ENCODE data around the gene HSBP1.

HSBP1 gene

DNA sequence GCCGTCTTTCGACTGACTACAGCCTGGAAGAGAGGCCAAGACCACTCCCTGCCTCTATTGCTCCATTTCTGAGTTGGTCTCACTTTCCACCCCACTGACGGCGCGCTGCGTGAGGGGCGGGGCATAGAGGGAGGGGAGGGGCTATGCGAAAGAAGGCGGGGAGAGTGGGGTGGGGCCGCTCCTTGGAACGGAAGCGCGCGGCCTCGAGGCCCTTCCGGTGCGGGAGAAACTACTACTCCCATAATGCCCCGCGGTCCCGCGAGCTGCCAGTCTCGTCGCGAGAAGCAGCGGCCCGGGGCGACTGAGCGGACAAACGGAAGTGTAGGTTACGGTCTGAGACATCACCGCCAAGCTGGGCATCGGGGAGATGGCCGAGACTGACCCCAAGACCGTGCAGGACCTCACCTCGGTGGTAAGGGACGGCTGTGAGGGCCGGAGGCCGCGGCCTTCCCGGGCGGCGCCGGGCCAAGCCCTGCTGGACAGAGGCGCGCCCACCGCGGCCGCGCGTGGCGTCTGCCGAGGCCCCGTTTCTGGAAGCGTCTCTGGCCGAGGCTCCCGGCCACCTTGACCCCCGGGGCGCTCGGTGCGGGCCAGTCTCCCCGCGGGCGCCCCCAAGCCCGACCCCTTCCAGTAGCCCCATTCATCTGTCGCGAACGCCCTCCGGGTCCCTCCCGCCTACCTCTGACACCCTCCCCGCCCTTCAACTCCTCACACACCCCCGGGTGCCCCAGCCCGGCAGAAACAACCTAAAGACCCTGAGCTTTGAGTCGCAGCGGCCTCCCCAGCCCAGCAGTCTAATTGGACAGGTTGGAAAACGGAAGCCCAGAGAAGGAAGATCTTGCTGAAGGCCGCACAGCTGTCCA lies at the start of gene HSBP1:
HSBP1 (plus strand) TSS at position 269 of the 863 bp plus-strand sequence; CDS start at position 368, 99 bp downstream.
- peak; percentile 69 for DNase-seq

DNA sequence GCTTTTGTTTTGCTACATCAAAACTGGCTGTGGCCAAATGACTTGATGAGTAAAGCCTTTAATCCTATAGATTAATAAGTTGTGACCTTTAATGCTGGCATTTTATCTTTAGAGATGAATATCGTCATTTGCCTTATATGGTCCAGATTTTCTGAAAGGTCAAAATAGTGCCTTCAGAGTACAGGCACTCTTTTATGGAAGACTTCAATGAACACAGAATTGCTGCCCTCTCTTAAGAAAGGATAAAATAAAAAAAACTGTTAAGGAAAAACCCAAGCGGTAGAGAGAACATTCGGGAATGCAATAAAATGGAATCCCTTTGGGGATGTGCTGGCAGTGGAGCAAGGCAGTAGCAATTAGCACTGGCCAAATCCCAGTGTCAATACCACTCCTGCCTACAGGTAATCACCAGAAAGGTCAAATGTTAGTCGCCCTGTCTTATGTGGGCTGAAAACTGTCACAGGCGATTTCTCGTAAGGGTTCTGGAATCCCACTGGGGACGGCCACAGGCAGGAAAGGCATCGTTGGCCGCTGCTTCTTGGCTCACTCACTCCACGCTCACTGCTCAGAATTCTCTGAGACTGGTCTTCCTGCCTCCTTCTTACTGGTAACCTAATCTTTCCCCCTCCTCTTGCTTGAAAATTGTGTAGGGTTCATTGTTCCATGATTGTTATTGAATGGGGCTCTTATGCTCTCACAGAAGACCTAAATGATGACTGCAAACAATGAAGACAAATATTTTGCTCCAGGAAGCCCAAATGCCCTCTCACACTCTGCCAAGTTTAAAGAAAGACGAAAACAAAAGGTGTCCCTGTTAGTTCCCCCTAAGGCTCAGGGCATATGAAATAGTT lies 45.4 kb upstream of the HSBP1 start:
- DNase-seq = peak; percentile 73

DNA sequence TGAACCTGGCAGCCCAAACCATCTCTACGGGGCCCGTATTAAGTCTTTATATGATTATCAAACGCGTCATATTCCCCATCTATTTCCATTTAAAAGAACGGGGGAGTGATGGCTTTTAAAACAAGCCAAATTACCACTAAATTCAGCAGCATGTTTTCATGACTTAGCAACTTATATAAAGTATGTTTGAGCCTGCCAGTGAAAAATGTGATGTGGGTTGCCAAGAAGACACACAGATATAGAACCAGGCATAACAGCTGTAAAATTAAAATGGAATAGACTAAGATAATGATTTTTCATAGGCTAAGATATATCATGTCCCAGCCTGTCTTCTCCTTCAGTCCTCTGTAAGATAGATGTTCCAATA lies 44.8 kb upstream of the HSBP1 start:
- DNase-seq = no peak

DNA sequence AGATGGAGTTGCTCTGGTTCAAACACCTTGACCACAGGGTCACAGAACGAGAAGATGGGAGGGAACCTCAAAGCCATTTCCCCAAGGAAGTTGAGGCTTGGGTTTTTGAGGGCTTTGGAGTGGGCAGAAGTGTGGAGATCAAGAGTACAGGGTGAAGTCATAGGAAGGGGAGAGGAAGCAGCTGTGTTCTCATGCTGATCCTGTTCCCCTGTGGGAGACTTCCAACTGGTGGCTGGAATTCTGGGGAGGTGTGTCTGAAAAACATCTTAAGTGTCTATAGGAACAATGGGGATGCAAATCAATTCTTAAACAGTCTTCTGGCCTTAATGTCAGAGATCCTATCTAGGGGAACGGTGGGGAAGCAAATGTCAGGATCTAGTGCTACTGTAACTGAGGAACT lies 38.8 kb upstream of the HSBP1 start:
- no peak for DNase-seq

DNA sequence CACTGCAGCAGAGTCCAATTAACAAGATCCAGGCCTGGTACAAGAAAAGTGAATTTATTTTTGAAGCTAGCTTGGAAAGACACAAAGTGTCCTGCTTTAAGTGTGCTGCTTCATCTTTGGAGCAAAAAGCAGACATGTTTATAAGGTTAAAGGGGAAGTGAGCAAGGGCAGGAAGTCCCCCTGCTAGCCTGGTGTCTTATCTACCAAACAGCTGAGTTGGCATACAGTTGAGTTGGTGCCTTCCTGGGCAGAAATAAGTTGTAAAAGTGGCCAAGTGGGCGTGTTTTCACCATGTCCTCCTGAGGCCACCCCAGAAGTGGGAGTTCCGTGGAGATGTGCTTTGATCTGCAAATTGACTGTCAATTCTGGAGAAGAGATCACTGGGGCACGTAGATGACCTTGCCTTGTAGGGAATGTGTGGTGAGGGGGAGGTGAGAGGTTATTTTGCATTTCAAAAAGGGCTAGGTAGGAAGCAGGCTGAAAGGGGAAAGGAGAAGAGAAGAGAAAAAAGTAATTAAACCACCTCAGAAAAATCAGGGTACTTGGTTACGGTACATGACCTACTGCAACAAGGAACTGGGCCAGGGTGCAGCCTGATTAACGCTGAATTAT lies 38.3 kb upstream of the HSBP1 start:
- DNase-seq = no peak

DNA sequence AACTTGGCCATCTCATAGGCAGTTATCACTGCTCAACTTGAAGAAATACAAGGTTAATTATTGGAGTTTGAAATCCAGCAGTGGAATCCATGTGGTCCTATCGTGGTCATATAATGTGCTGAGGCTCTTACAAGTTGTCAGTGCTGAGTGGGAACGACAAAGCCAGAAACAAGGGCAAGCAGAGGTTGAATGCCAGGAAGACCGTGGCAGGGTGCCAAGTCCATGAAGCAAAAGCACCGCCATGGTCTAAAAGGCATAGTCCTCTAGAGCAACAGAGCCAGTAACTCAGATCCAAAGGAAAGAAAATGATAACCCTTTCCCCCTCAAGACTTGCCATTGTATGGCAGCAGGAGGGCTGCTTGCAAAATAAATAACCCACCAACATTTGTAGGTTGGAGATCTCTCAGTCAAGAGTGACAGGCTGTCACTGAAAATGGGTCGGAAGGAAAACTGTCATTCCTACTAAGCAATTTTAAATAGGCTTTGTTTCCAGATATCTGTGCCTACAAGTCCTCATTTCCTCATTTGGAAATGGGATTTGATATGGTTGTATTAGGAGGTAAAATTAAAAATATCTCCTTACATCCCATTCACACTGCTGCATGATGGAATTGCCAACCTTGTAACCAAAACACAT lies 36.4 kb upstream of the HSBP1 start:
- peak; percentile 25 for DNase-seq

DNA sequence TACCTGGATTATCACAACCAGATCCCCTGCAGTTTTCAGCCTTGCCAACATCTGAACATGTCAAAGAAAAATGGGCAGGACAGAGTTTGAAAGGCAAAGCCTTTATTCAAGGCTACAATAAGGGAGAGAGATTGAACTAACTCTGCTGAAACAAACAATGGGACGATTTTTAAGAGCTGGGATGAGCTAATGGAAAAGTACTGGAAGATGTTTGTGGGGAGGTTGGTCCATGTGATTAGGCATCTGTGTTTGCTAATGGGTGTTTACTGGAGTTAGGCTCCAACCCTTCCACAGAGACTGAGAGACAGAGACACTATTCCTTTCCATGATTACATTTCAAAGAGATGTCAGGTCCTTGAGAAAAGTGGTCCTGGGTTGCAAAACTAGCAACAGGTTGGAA lies 35.0 kb upstream of the HSBP1 start:
- no peak for DNase-seq

DNA sequence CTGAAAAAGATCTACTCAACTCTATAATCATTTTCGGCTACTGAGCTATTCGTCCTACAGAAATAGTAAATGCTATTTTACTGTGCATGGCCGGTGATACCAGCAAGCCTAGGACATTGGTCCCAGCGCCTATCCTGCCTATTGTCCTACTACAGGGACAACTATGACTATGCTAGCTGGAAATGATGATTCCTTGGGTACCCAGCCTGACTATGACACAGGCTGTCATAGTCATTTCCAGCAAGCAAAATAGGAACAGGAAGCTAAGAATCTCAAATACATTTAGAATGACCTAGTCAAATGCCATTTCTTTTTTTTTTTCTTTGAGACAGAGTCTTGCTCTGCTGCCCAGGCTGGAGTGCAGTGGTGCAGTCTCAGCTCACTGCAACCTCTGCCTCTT lies 33.7 kb upstream of the HSBP1 start:
- DNase-seq = no peak

DNA sequence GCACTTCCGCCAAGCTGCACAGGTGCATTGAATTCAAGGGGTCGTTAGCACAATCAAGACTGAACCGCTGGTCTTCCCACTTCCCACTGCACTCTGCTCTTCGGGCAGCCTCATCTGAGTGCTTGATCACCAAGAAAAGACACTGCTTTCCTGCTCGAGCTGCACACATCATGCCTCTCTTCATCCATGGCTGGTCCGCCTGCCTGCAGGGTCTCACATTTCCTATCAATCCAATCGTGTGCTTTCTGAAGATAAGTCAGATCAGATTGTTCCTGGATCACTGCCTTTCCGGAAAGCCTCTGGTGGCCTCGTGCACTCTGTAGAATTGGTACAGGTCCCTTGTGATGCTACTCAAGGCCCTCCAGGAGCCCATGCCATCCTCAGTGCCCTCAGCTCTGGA lies 30.8 kb upstream of the HSBP1 start:
- DNase-seq = no peak

DNA sequence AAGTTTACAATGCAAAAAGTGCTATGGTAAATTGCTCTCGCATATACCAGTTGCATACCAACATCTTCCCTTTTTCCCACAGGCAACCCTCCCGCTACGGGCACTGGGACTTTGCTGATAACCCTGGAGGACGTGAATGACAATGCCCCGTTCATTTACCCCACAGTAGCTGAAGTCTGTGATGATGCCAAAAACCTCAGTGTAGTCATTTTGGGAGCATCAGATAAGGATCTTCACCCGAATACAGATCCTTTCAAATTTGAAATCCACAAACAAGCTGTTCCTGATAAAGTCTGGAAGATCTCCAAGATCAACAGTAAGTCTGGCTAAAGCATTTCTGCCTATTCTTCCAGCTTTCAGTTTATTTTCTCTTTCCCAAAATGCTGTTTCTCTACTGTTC lies 27.9 kb upstream of the HSBP1 start:
- DNase-seq = no peak

DNA sequence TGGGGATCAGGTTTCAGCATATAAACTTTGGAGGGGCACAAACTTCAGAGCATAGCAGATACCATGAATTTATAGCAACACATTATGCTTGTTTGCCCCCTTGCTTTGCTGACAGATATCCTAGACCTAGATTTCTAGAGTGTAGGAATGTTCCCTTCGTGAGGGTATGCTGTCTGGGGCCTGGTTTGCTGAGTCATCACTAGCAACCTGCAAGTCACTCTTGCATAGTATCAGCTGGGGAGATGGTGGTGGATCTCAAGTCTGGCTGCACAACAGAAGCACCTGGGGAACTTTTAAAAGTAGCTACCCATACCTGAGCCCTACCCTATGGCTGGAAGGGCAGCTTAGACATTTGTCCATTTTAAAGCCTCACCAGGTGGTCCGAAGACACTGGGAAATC lies 22.3 kb upstream of the HSBP1 start:
- DNase-seq = no peak

DNA sequence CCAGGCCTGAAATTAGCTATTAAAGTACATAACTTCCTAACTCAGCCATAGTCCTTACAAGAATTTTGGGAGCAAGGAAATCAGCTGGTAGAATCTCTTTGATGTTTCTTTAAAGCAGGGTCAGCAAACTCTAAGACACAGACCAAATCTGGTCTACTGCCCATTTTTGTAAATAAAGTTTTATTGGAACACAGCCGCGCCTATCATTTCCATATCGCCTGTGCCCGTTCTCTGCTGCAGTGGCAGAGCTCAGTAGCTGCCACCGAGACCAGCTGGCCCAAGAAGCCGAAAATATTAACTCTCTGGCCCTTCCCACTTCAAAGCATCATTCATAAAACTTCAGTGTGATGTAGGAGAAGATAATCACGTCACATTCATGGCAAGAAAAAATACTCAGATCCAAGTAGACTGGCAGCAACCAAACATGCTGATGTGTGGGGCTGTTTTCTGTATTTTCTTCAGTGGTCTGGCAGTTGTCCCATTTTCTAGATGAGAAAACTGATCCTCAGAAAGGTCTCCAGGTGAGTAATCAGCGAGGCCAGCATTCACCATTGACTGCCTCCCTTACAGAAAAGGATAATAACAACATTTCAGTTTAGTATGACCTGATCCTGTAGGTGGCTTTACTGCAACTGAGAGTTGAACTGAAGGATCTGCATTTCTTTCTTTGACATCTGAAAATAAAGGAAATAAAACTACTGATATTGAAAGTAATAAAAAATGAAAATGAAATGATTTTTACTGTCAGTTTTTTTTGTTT lies 18.0 kb upstream of the HSBP1 start:
- no peak for DNase-seq

DNA sequence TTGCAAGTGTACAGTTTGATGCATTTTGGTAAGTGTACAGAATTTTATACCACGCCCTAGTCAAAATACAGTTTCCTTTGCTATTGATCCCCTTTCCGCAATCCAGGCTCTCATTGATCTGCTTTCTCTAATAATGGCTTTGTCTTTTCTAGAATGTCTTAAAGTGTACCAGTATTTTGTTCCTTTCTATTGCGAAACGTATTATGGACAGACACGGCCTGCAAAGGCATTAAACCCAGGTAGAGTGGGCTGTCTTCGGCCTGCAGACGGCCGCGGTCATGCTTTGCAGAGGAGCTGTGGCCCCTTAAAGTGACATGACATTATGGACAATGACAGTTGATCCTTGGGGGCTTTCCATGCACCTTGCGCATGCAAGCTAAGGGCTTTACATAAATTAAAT lies 15.9 kb upstream of the HSBP1 start:
- DNase-seq = no peak

DNA sequence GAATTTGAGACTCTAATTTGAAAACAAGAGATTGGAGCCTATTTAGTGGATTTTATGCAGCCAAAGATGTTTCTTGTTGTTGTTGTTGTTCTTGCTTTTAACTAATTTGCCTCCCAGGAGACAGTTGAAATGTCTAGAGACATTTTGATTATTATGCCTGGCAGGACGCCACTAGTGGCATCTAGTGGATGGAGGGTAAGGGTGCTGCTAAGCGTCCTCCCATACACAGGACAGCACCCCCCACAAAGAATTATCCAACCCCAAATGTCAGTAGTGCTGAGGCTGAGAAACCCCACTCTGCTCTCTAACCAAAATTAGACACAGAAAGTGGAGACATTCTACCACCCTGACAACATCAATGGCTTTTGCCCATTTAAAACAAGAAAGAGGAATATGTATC lies 15.4 kb upstream of the HSBP1 start:
- DNase-seq = no peak

DNA sequence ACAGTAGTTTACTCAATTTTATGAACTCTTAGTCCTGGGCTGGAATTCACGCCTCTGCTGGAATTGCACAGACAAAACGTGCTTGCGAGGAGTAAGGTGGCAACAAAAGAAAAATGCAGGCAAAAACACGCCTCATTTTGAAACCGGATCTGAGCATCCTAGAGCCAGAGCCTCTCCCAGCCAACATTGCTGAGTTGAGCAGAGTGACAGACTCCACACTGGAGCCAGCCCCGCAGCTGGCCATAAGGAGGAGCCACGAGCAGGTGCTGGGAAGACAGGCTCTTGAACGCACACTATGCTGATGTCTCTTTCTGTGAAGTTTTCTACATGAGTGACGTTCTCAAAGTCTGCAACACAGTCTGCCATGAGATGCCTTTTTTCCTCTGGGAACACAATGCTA lies 14.6 kb upstream of the HSBP1 start:
- DNase-seq = peak; percentile 59

DNA sequence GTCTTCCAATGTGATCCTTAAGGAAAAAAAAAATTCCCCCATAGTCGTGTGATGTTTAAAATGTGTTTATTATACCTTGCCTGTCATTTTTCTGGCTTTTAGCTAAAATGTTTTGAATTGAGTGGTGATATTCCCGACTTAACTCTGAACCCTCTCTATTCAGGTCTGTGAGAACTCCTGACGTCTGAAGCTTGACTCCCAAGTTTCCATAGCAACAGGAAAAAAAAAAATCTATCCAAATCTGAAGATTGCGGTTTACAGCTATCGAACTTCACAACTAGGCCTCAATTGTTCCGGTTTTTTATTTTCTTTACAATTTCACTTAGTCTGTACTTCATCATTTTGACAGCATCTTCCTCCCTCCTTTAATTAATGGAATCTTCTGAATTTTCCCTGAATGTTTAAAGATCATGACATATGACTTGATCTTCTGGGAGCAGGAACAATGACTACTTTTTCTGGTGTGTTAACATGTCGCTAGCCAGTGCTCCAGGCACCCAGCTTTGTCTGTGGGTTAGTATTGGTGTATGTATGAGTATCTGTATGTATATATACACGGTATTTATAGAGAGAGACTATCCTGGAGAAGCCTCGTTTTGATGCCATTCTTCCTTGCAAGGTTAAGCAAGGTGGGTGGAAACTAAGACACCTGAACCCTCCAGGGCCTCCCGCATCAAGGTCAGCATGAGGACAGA lies 12.8 kb upstream of the HSBP1 start:
- no peak for DNase-seq

DNA sequence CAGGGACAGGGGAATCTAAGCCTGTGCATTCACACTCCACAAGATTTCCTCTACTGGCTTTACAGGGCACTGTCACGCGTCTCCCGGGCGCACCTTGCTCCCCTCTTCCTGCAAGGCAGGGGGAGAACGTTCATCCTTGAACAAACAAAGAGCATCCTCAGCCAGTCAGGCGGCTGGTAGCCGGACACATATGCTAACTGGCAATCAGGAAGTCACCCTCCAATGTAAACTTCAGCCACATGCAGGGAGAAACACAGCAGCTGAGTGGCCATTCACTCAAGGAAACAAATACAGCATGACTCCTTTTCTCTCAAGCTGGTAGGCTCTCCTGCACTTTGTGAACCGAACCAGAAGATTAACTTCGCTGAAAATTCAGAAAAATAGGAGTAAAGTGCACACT lies 10.8 kb upstream of the HSBP1 start:
- DNase-seq = peak; percentile 39

DNA sequence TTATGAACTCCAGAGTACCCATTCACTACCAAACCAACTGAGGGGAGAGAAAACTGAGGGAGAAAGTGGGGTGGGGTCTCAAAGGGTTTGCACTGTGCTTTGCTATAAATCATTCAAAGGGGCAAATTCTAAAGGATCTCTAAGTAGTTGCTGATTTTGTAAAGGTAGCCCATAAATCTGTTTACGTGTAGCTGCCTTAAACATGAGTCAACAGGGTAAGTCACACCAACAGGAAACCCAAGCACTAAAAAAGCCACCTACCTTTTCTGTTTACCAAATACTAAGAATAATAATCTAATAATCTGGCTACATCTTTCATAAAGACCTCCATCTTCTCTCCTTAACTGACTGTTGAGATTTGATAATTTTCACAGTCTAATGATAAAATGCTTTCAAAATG lies 8.4 kb upstream of the HSBP1 start:
- DNase-seq = no peak

DNA sequence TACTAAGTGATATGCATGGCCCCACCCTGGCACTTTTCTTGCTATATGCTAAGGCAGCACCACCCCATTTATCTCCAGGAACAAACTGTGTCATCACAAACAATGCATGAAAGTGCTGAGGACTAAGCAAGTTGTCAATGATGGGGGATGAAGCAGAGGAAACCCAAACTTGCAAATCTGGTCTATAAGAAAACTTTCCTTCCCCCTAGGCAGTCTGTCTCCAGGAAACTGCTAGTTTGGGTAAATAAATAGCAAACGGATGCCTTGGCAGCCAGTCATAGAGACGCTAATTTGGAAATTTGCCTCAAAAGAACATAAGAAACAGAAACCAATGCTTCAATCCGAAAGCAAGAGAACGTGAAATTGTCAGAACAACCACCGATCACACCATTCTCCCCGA lies 5.6 kb upstream of the HSBP1 start:
- DNase-seq = no peak

DNA sequence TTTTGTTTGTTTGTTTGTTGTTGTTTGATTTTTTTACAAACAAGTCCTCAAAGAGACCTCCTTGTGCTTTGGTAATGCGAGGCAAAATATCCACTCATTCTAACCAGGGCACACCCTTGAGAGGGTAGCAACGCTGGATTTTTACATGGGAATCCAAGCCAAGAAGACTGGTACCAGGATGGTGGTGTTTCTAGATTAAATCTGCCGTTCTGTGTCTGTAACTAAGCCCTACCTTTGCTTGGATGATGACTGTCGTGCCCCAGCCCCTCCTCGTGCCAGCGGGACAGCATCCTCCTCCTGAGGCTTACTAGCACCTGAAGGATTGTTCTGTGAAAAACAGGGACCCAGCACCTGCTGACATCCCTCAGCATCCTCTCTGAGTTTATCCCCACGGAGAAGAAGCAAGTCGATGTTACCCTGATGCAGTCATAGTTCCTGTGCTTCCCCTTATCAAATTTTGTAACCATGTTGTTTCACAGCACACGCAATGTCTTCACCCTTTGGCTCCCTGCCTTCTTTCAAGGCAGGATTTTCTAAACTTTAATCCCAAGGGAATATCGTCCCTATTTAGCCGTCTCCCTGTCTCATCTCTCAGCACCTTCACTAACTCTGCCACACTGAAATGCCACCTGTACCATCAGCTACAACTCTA lies 5.1 kb upstream of the HSBP1 start:
- no peak for DNase-seq

DNA sequence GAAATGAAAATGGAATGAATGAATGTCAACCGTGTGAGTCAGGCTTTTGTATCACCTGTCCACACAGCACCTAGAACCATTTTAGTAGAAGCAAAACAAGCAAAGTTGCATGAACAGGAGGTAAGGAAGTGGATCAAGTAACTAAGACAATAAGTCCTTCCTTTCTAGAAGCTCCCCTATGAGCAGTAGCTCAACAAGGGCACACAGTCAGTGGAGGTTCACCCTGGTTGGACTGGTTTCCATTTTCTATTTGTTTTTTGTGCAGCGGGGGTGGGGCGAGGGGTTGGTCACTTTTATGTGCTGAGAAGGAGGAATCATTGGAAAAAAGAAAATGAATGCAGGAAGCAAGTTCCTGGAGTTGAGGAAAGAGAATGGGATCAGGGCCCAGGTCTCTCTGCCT lies 4.0 kb upstream of the HSBP1 start:
- no peak for DNase-seq
